ENCODE results near the gene CWC27. TPM values are rescaled to one million over a fixed set of nuclear protein-coding genes. Genes with fewer than 3 reads are reported as not detected.
A peak's percentile ranks its signal among the peaks of the same experiment; 100 is the strongest.

Gene CWC27
- total RNA-seq, 1 donor from 2014 or later = 56.6 TPM

DNA sequence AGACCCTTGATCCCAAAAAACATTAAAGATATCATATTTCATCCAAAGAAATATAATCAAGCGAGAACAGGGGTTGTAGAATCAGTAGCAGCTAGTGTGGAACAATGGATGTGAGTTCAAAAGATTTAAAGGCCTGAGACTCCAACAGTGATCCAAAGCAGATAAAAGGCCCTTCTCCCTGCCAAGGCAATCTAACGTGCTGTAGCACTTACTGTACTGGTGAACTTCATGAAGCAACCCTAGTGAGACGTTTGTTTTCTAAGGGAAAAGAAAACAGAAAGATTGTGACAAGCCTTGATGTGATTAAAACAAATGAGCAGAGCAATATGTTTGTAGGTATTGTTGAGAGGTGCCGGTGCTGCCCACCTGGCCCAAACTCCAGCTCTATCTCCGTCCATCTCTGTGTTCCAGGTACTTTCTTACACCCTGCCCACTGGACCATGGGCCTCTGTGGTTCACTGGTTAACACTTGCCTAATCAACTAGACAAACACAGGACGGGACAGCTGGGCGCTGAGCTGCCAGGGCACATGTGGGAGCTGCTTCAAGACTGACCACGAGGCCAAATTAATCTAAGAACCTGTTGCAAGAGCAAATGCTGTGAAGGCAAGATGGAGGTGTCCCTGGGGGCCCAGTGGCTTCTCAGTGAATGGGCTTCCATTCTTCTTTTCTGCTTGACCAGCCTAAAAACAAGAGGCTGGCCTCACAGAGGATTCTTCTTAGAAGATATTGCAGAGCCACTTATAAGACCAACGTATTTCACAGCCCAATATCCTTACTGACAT, 265.5 kb downstream of the CWC27 start:
- H3K4me1 ChIP-seq = peaks cover 15% of the 10 kb centered on the region
- peak overlapping the region; percentile 30 for H3K27ac Mint-ChIP-seq
- H3K36me3 Mint-ChIP-seq = no peaks in the 10 kb centered on the region
- H4K20me1 ChIP-seq (ENCODE audit: low read depth) = no peaks in the 10 kb centered on the region
- no peaks in the 10 kb centered on the region for H3K9me3 ChIP-seq (ENCODE audit: low read depth)
- DNase-seq (ENCODE audit: low spot score) = no peak
- peaks cover 7% of the 10 kb centered on the region for H3K27me3 ChIP-seq
- no peak overlapping the region for H3K4me3 ChIP-seq
- peak overlapping the region; percentile 61 for H2AFZ ChIP-seq (replicated peaks)
- H3K27me3 Mint-ChIP-seq (ENCODE audit: insufficient read depth, low read depth) = no peaks in the 10 kb centered on the region
- peaks cover 14% of the 10 kb centered on the region for H3F3A ChIP-seq (ENCODE audit: low read depth)
- no peaks in the 10 kb centered on the region for H3K36me3 ChIP-seq
- peaks cover 2% of the 10 kb centered on the region for H3K9me3 Mint-ChIP-seq
- no peak for TF ChIP-seq EZH2phosphoT487 (IDR thresholded peaks at IDR 0.05)
- TF ChIP-seq EZH2 (IDR thresholded peaks at IDR 0.05) = no peak
- TF ChIP-seq, protein P1, sequence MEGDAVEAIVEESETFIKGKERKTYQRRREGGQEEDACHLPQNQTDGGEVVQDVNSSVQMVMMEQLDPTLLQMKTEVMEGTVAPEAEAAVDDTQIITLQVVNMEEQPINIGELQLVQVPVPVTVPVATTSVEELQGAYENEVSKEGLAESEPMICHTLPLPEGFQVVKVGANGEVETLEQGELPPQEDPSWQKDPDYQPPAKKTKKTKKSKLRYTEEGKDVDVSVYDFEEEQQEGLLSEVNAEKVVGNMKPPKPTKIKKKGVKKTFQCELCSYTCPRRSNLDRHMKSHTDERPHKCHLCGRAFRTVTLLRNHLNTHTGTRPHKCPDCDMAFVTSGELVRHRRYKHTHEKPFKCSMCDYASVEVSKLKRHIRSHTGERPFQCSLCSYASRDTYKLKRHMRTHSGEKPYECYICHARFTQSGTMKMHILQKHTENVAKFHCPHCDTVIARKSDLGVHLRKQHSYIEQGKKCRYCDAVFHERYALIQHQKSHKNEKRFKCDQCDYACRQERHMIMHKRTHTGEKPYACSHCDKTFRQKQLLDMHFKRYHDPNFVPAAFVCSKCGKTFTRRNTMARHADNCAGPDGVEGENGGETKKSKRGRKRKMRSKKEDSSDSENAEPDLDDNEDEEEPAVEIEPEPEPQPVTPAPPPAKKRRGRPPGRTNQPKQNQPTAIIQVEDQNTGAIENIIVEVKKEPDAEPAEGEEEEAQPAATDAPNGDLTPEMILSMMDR (IDR thresholded peaks at IDR 0.05) = no peak
- no peak overlapping the region for H3K4me2 ChIP-seq
- H3K4me3 Mint-ChIP-seq = peak overlapping the region; percentile 61
- no peak overlapping the region for H3K27ac ChIP-seq
- H3K9ac ChIP-seq = no peak overlapping the region
- H3K79me2 ChIP-seq (ENCODE audit: low read depth) = no peaks in the 10 kb centered on the region
- peaks cover 20% of the 10 kb centered on the region for H3K4me1 Mint-ChIP-seq

DNA sequence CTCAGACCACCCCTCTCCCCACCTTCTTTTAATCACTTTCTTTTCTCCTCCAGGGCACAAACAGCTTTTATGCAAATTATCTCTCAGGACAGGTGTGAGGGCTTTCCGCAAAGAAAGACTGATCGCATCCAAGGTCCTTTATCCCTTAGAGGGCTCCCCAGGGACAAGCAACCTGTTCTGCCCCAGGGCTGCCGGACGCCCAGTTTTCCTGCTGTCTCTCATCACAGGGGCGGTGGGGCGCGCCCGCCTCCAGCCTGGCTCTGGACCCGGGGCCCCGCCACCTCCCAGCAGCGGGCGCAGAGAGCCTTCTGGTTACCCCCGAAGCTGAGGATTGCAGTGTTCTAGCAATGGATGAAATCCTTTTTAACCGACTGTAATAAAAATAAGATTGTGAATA, 266.1 kb downstream of the CWC27 start:
- H3F3A ChIP-seq (ENCODE audit: low read depth) = peaks cover 14% of the 10 kb centered on the region
- peak overlapping the region; percentile 42 for H3K4me3 ChIP-seq
- H3K9me3 ChIP-seq (ENCODE audit: low read depth) = no peaks in the 10 kb centered on the region
- Mint-ChIP-seq H3K4me3 (peak overlapping the region; percentile 61), H3K9me3 (peaks cover 2% of the 10 kb centered on the region), H3K27ac (peak overlapping the region; percentile 30), H3K36me3 (no peaks in the 10 kb centered on the region), H3K4me1 (peaks cover 20% of the 10 kb centered on the region), H3K27me3 (ENCODE audit: insufficient read depth, low read depth) (no peaks in the 10 kb centered on the region)
- peaks cover 7% of the 10 kb centered on the region for H3K27me3 ChIP-seq
- H4K20me1 ChIP-seq (ENCODE audit: low read depth) = no peaks in the 10 kb centered on the region
- no peaks in the 10 kb centered on the region for H3K36me3 ChIP-seq
- peaks cover 15% of the 10 kb centered on the region for H3K4me1 ChIP-seq
- peak overlapping the region; percentile 61 for H2AFZ ChIP-seq (replicated peaks)
- H3K9ac ChIP-seq = no peak overlapping the region
- peak overlapping the region; percentile 40 for H3K27ac ChIP-seq
- no peak for TF ChIP-seq EZH2 (IDR thresholded peaks at IDR 0.05)
- TF ChIP-seq, protein P1 (IDR thresholded peaks at IDR 0.05) = no peak
- no peak for TF ChIP-seq EZH2phosphoT487 (IDR thresholded peaks at IDR 0.05)
- peak overlapping the region; percentile 68 for H3K4me2 ChIP-seq
- no peaks in the 10 kb centered on the region for H3K79me2 ChIP-seq (ENCODE audit: low read depth)
- DNase-seq (ENCODE audit: low spot score) = peak; percentile 23

DNA sequence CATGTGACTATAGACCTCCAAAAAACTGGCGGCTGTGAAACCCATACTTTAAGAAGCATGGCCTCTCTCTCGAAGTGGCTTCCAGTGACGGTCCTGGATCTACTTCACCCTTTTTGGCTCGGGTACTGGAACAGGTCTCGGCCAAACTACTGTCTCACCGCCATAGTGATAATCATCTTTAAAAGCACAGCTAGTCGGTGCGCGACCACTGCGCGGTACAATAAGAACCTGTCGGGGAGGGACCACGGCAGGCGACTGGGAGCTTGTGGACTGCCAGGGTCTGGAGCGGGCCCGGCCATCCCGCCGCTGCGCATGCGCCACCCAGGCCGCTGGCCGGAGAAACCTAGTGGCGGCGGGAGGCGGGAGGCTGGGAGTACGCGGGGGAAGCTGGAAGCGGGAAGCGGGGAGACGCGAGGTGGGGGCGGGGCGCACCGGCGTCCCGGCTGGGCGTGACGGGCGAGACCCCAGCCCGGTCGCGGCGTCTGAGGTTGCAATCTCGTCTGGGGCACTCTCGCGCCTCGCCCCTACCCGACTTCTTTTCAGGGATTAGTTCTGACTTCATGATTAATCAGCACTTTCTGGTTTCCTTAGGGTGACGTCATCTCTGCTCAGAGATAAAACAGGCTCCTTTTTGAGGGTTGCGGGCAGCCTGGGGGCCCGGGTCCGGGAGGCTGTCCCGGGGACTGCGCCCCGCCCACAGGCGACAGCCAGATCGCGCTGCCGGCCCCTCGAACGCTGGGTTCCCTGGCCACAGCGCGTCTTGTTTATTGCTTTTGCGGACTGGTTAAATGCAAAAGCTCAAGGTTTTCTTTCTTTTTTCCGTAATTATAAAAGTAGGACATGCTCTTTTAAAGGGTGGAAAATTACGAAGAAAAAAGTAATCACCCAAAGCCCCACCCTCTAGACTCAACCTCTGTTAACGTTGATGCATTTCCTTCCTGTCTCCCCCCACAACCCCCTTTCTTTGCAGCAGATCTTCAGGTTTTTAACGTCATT, 266.8 kb downstream of the CWC27 start:
- peak overlapping the region; percentile 98 for H3K27ac Mint-ChIP-seq
- peak overlapping the region; percentile 68 for H3K4me2 ChIP-seq
- peak overlapping the region; percentile 40 for H3K27ac ChIP-seq
- TF ChIP-seq EZH2 (IDR thresholded peaks at IDR 0.05) = no peak
- no peak for TF ChIP-seq EZH2phosphoT487 (IDR thresholded peaks at IDR 0.05)
- TF ChIP-seq, protein P1 (IDR thresholded peaks at IDR 0.05) = no peak
- DNase-seq (ENCODE audit: low spot score) = peak; percentile 96
- H3K27me3 ChIP-seq = peaks cover 7% of the 10 kb centered on the region
- peaks cover 2% of the 10 kb centered on the region for H3K9me3 Mint-ChIP-seq
- H3K4me3 ChIP-seq = peak overlapping the region; percentile 42
- H3K27me3 Mint-ChIP-seq (ENCODE audit: insufficient read depth, low read depth) = no peaks in the 10 kb centered on the region
- H3K79me2 ChIP-seq (ENCODE audit: low read depth) = no peaks in the 10 kb centered on the region
- H3K4me1 ChIP-seq = peaks cover 15% of the 10 kb centered on the region
- no peaks in the 10 kb centered on the region for H3K36me3 ChIP-seq
- peaks cover 14% of the 10 kb centered on the region for H3F3A ChIP-seq (ENCODE audit: low read depth)
- peak overlapping the region; percentile 61 for H2AFZ ChIP-seq (replicated peaks)
- H3K9me3 ChIP-seq (ENCODE audit: low read depth) = no peaks in the 10 kb centered on the region
- H4K20me1 ChIP-seq (ENCODE audit: low read depth) = no peaks in the 10 kb centered on the region
- no peaks in the 10 kb centered on the region for H3K36me3 Mint-ChIP-seq
- H3K9ac ChIP-seq = peak overlapping the region; percentile 0
- H3K4me1 Mint-ChIP-seq = peaks cover 20% of the 10 kb centered on the region
- peak overlapping the region; percentile 81 for H3K4me3 Mint-ChIP-seq
